T-helper 17 cell (primary cell): Measurements from ENCODE around the gene RBBP4. TPM values are rescaled to one million over a fixed set of nuclear protein-coding genes. Genes with fewer than 3 reads are reported as not detected.
"Not testable (repeated sequence)": the region's sequence is repeated elsewhere in the genome, so short reads cannot be mapped to it uniquely, and the experiment has no call there.

Experiments
- ATAC-seq: fragments of 150-1000 bp; cut with Tn5 transposase; 2 replicates; pipeline ENCODE4 v1.10.0; 2021; ENCODE audit warnings: mild to moderate bottlenecking, moderate library complexity
- DNase-seq, 3 donors: peaks; one replicate each; pipeline versions ENCODE4 v3.0.0 to v3.0.0-alpha.2; 2020 to 2021
- H3K9me3 ChIP-seq: one replicate; pipeline ENCODE4 v1.7.0; 2013; ENCODE audit warnings: low read length, mild to moderate bottlenecking; ENCODE audit not compliant: control insufficient read depth, poor library complexity, severe bottlenecking
- H3K27ac Mint-ChIP-seq: one replicate; pipeline ENCODE4 v1.8.0; 2022; ENCODE audit warnings: mild to moderate bottlenecking, moderate library complexity, mixed read lengths
- H3K27me3 Mint-ChIP-seq: one replicate; pipeline ENCODE4 v1.8.0; 2022; ENCODE audit warnings: mixed read lengths
- H3K36me3 Mint-ChIP-seq: one replicate; pipeline ENCODE4 v1.8.0; 2022; ENCODE audit warnings: low read depth, mixed read lengths
- H3K4me1 Mint-ChIP-seq: one replicate; pipeline ENCODE4 v1.8.0; 2022; ENCODE audit warnings: mild to moderate bottlenecking, mixed read lengths
- H3K4me3 Mint-ChIP-seq: one replicate; pipeline ENCODE4 v1.8.0; 2022; ENCODE audit warnings: mild to moderate bottlenecking, moderate library complexity, mixed read lengths
- total RNA-seq, 4 donors: library from RNA in 2 of 4; stranded (reverse) in 2 of 4; gene quantifications; one replicate each; pipeline ENCODE4 v1.2.3 and lab custom pipeline; 2022 to 2026

The RBBP4 gene
- total RNA-seq, 2 donors from 2014 or later = 130 to 152 TPM

- peaks cover 6% of the 10 kb centered on the region for H3K36me3 Mint-ChIP-seq
- no peaks in the 10 kb centered on the region for H3K27me3 Mint-ChIP-seq
- no peaks in the 10 kb centered on the region for H3K9me3 ChIP-seq
- H3K4me3 Mint-ChIP-seq = peak overlapping the region; percentile 39
- no peak for DNase-seq
- H3K4me1 Mint-ChIP-seq = peaks cover 22% of the 10 kb centered on the region
- peak overlapping the region; percentile 68 for H3K27ac Mint-ChIP-seq
- ATAC-seq = peak; percentile 60
These were observed 27.2 kb upstream of the RBBP4 start for GRCh38 chr1:32623775-32624174.

- ATAC-seq = no peak
- Mint-ChIP-seq H3K4me3 (no peak overlapping the region), H3K36me3 (peaks cover 6% of the 10 kb centered on the region), H3K4me1 (peaks cover 22% of the 10 kb centered on the region), H3K27ac (no peak overlapping the region), H3K27me3 (no peaks in the 10 kb centered on the region)
- DNase-seq = no peak
- H3K9me3 ChIP-seq = no peaks in the 10 kb centered on the region
These were observed 24.8 kb upstream of the RBBP4 start for GRCh38 chr1:32626176-32626575.

GRCh38 chr1:32627596-32628162 is 23.3 kb upstream of the RBBP4 start:
- peaks cover 22% of the 10 kb centered on the region for H3K4me1 Mint-ChIP-seq
- peak overlapping the region; percentile 66 for H3K27ac Mint-ChIP-seq
- no peaks in the 10 kb centered on the region for H3K9me3 ChIP-seq
- DNase-seq (no peak), ATAC-seq (peak; percentile 52)
- H3K27me3 Mint-ChIP-seq = no peaks in the 10 kb centered on the region
- H3K4me3 Mint-ChIP-seq = no peak overlapping the region
- H3K36me3 Mint-ChIP-seq = peaks cover 6% of the 10 kb centered on the region

GRCh38 chr1:32630173-32630572 is 20.8 kb upstream of the RBBP4 start:
- H3K27me3 Mint-ChIP-seq, ATAC-seq, H3K4me1 Mint-ChIP-seq, DNase-seq, H3K4me3 Mint-ChIP-seq, H3K9me3 ChIP-seq, H3K36me3 Mint-ChIP-seq: not testable (repeated sequence)
- H3K27ac Mint-ChIP-seq = peak overlapping the region; percentile 67

- peaks cover 13% of the 10 kb centered on the region for H3K4me1 Mint-ChIP-seq
- DNase-seq = no peak
- no peak overlapping the region for H3K4me3 Mint-ChIP-seq
- H3K27ac Mint-ChIP-seq = no peak overlapping the region
- H3K9me3 ChIP-seq = no peaks in the 10 kb centered on the region
- ATAC-seq = no peak
- H3K36me3 Mint-ChIP-seq = peaks cover 3% of the 10 kb centered on the region
- no peaks in the 10 kb centered on the region for H3K27me3 Mint-ChIP-seq
These were observed 18.2 kb upstream of the RBBP4 start for GRCh38 chr1:32632829-32633228.

- Mint-ChIP-seq H3K27ac (peak overlapping the region; percentile 41), H3K4me3 (no peak overlapping the region), H3K4me1 (peaks cover 13% of the 10 kb centered on the region), H3K36me3 (peaks cover 3% of the 10 kb centered on the region), H3K27me3 (no peaks in the 10 kb centered on the region)
- no peak for DNase-seq
- H3K9me3 ChIP-seq = no peaks in the 10 kb centered on the region
- no peak for ATAC-seq
These were observed 15.3 kb upstream of the RBBP4 start for GRCh38 chr1:32635508-32636277.

- H3K4me3 Mint-ChIP-seq = no peak overlapping the region
- peaks cover 13% of the 10 kb centered on the region for H3K4me1 Mint-ChIP-seq
- no peaks in the 10 kb centered on the region for H3K27me3 Mint-ChIP-seq
- H3K36me3 Mint-ChIP-seq = peaks cover 3% of the 10 kb centered on the region
- peak overlapping the region; percentile 90 for H3K27ac Mint-ChIP-seq
- ATAC-seq (no peak), DNase-seq (no peak)
- no peaks in the 10 kb centered on the region for H3K9me3 ChIP-seq
These were observed 13.9 kb upstream of the RBBP4 start for GRCh38 chr1:32636914-32637645.

- ATAC-seq (no peak), DNase-seq (no peak)
- Mint-ChIP-seq H3K4me1 (peaks cover 12% of the 10 kb centered on the region), H3K36me3 (no peaks in the 10 kb centered on the region), H3K27ac (peak overlapping the region; percentile 34), H3K27me3 (no peaks in the 10 kb centered on the region), H3K4me3 (no peak overlapping the region)
- H3K9me3 ChIP-seq = no peaks in the 10 kb centered on the region
These were observed 11.4 kb upstream of the RBBP4 start for GRCh38 chr1:32639489-32640075.

GRCh38 chr1:32642292-32642827 is 8.6 kb upstream of the RBBP4 start:
- not testable (repeated sequence) for H3K27me3 Mint-ChIP-seq, H3K9me3 ChIP-seq, H3K27ac Mint-ChIP-seq, H3K4me3 Mint-ChIP-seq, H3K36me3 Mint-ChIP-seq, DNase-seq, ATAC-seq, H3K4me1 Mint-ChIP-seq

- Mint-ChIP-seq H3K4me1 (peaks cover 14% of the 10 kb centered on the region), H3K27ac (no peak overlapping the region), H3K27me3 (no peaks in the 10 kb centered on the region), H3K4me3 (no peak overlapping the region), H3K36me3 (no peaks in the 10 kb centered on the region)
- ATAC-seq (no peak), DNase-seq (no peak)
- no peaks in the 10 kb centered on the region for H3K9me3 ChIP-seq
These were observed 6.6 kb upstream of the RBBP4 start for GRCh38 chr1:32644426-32644825.

GRCh38 chr1:32647308-32648134 is 3.5 kb upstream of the RBBP4 start:
- no peaks in the 10 kb centered on the region for H3K9me3 ChIP-seq
- H3K27ac Mint-ChIP-seq = peak overlapping the region; percentile 99
- no peaks in the 10 kb centered on the region for H3K27me3 Mint-ChIP-seq
- DNase-seq = no peak
- H3K4me1 Mint-ChIP-seq = peaks cover 31% of the 10 kb centered on the region
- H3K4me3 Mint-ChIP-seq = peak overlapping the region; percentile 76
- ATAC-seq = no peak
- no peaks in the 10 kb centered on the region for H3K36me3 Mint-ChIP-seq

GRCh38 chr1:32650248-32650751 is 708 bp upstream of the RBBP4 start, which contains the start of gene ZBTB8OS:
Gene ZBTB8OS, minus strand, starts transcription at chr1:32650550. Its CDS starts 21 bp downstream, at chr1:32650529.
- no peaks in the 10 kb centered on the region for H3K9me3 ChIP-seq
- H3K27ac Mint-ChIP-seq = peak within 1 kb of the TSS; percentile 99
- H3K4me1 Mint-ChIP-seq = peaks cover 39% of the 10 kb centered on the region
- ATAC-seq (peak; percentile 77), DNase-seq (peak; percentile 74 to 83 (median 75))
- H3K4me3 Mint-ChIP-seq = peak within 1 kb of the TSS; percentile 93
- H3K36me3 Mint-ChIP-seq = no peaks in the 10 kb centered on the region
- H3K27me3 Mint-ChIP-seq = no peaks in the 10 kb centered on the region
